ENCODE measurements around the gene NSG1.
"Not testable (repeated sequence)": the region's sequence is repeated elsewhere in the genome, so short reads cannot be mapped to it uniquely, and the experiment has no call there.

The NSG1 gene

GRCh38 chr4:4436244-4436823 is 49.4 kb downstream of the NSG1 start:
- DNase-seq (ENCODE audit: low spot score) = no peak

GRCh38 chr4:4437798-4438470 is 51.0 kb downstream of the NSG1 start:
- DNase-seq (ENCODE audit: low spot score) = no peak

DNA sequence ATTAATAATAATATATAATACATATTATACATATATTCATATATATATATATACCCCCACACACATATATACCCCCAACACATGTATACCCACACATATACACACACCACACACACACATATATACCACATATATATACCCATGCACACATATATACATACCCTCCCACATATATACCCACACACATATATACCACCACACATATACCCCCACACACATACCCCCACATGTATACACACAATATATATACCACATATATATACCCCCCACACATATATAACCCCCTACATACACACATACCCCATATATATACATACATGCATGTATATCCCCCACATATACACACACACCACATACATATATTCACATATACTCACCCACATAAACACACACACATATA is 52.0 kb downstream of the NSG1 start:
- DNase-seq (ENCODE audit: low spot score) = no peak

- no peak for DNase-seq (ENCODE audit: low spot score)
Measured at GRCh38 chr4:4439782-4440181, 52.9 kb downstream of the NSG1 start.

- DNase-seq (ENCODE audit: low spot score) = no peak
Measured at GRCh38 chr4:4440333-4441061, 53.6 kb downstream of the NSG1 start.

GRCh38 chr4:4443821-4444220 is 56.9 kb downstream of the NSG1 start:
- no peak for DNase-seq (ENCODE audit: low spot score)

DNA sequence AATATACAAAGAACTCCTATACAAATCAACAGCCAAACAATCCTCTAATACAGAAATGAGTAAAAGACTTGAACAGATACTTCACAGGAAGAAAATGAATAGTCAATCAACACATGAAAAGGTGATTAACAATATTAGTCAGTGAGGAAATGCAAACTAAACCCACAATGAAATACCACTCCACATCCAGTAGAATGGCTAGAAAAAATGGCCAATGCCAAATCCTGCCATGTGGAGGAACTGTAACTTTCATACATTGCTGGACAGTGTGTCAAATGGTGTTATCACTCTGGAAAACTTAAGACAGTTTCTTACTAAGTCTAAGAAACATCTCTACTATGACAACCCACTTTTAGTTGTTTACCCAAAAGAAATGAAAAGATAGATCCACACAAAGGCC is 59.5 kb downstream of the NSG1 start:
- DNase-seq (ENCODE audit: low spot score) = no peak

DNA sequence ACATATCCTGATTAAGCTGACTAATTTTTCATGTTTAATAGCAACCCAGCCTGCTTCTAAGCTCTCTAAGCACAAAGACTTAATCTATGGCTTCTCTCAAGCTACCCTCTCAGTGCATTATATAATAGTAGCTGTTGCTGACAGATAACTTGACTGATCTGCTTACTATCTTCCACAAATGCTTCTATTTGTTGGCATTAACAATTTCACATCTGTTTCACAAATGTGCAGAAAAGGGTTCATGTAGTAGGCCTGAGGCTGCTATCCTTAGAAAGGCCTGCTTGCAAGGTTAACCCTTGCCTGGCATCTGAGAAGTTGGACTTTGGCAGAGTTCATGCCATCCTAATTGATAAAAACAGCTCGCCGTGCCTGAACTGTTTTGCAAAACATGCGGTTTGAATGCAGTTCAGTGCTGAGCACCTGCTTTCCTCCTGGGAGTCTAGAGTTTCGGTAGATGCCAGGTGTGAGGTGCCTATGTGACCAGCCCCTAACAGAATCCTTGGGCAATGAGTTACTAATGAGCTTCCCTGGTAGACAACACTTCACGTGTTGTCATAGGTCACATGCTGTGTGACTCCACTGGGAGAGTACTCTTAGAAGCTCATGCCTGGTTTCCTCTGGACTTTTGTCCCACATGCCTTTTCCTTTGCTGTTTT is 68.4 kb downstream of the NSG1 start:
- DNase-seq (ENCODE audit: low spot score) = no peak

GRCh38 chr4:4456351-4456750 is 69.4 kb downstream of the NSG1 start:
- no peak for DNase-seq (ENCODE audit: low spot score)

DNA sequence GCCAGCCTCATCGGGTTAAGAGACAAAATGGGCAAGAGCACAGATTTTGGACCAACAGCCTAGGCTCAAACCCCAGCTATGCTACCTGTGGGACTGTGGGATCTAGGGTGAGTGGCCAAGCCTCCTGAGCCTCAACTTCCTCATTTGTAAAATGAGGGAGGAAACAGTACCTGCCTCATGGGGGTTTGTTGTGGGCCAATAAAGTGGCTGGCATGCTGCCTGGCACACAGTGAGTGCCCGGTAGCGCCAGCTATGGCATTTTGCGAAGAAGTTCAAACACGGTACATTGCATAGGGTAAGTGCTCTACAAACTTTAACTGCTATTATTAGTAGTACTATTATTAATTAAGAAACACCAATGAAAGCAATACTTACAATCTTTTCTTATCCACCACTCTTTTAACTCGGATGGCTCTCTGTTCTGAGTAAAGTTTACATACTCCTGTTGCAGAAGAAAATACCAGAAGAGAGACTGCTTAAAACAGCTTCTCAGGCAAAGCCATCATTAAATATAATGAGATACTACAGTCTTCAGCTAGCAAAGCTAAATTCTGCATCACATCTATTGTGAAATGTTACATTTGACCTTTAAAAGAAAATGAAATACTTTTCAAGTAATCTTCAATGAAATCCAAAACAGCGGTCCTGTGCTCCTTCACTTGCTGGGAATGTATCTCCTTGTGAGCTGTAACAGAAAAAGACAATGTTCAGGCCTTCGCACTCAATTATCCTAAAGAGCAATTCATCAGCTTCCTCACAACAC is 70.1 kb downstream of the NSG1 start:
- no peak for DNase-seq (ENCODE audit: low spot score)

GRCh38 chr4:4457803-4458553 is 71.1 kb downstream of the NSG1 start:
- no peak for DNase-seq (ENCODE audit: low spot score)

DNA sequence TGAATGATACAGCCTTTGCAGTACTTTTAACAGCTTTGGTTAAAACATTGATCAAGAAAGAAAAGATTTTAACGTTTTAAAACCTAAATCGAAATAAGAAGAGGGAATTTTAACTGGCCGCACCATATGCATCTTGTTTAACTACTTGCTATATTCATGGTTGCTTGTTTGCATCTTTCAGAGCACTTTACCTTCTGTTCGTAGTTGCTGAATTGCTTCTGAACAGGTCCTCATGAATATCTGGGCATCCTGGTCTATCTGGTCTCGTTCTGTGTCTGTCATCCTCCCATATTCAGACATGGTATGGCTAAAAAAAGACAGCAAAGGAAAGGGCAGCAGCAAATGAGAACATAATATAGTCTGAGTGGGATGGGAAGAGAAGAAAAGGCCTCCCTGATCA is 72.3 kb downstream of the NSG1 start:
- DNase-seq (ENCODE audit: low spot score) = no peak

DNA sequence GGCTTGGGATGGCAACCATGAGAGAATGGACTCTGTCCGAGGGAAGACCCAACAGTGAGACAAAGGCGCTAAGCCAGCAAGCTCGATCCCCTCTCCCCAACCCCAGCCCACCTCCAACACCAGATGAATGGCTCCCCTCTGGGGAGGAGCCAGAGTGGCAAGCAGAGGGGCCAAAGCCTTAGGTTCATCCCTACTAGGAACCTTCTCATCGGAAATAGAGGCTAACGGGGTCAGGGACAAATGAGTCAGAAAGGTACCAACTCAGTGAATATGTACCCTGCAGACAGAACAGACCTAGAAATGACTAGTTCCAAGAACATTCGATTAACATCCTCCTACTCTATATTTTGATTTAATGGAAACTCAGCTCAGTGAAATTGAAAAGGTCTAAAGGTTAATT is 73.9 kb downstream of the NSG1 start:
- no peak for DNase-seq (ENCODE audit: low spot score)

GRCh38 chr4:4461178-4461577 is 74.3 kb downstream of the NSG1 start:
- no peak for DNase-seq (ENCODE audit: low spot score)

DNA sequence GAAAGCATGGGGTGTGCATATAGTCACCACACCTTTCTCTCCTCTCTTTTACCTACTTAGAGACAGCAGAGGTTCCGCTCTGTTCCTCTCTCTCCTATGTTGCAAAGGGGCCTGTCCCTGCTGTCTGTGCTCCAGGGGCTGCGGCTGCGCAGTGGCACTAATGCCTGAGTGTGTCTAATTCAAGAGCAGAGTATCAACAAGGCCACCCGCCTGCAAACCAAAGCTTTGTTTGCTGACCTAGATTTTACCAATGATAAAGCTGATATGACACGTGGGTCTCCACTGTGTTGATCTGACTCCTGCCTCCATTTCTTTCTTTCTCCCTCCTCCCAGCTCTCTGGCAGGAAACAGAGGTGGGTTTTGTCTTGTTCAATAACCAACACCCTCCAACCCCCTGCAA is 74.9 kb downstream of the NSG1 start:
- no peak for DNase-seq (ENCODE audit: low spot score)

DNA sequence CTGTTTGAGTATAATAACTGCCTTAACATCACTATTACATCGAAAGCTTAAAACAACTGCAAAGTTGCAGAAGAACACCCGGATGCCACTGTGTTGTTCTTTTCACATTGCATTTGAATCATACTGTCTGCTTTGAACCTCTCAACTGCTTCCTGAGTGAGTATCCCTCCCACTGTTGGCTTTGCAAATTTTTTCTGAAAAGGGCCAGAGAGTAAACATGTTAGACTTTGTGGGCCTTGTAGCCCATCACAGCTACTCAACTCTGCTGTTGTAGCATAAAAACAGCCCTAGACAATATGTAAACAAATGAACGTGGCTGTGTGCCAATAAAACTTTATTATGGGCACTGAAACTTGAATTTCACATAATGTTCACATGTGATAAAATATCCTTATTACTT is 76.1 kb downstream of the NSG1 start:
- DNase-seq (ENCODE audit: low spot score) = no peak

- DNase-seq (ENCODE audit: low spot score) = not testable (repeated sequence)
Measured at GRCh38 chr4:4465238-4465637, 78.3 kb downstream of the NSG1 start.

All from hematopoietic multipotent progenitor cell treated with erythropoietin and hydrocortisone succinate and interleukin-3 and kit ligand, for 15 days (in vitro differentiated cells).